NCI-H510A (cell line): ENCODE results near the gene BPIFB6.

Source experiments
- DNase-seq: peaks from one replicate; lab custom pipeline; 2025; lab: John Stamatoyannopoulos, UW

BPIFB6 gene

GRCh38 chr20:33002087-33002808 is 29.2 kb upstream of the BPIFB6 start:
- DNase-seq: no peak

GRCh38 chr20:33004141-33004751 is 27.2 kb upstream of the BPIFB6 start, which contains the start of gene SUN5:
TSS of gene SUN5 (minus strand) at chr20:33004433. CDS start at chr20:33004340, 93 bp downstream.
- no peak for DNase-seq

DNA sequence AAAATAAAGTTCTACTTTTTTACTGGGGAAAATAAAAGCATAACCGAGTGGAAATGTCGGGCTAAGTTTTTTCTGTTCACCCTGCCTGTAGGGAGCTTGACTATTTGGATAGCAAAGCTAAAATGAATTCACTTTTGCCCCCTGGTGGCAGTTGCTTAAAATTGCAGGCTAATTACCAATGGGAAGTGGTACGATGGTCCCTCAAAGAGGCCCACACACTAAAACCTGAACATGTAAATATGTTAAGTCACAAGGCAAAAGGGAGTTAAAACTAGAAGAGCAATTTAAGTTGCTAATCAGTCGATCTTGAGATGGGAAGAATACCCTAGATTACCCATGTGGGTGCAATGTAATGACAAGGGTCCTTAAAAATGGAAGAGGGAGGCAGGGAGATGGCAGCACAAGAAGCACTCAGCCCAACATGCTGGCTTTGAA is 26.3 kb upstream of the BPIFB6 start:
- DNase-seq: no peak

- DNase-seq: no peak
Observed at GRCh38 chr20:33005908-33006775, 25.3 kb upstream of the BPIFB6 start.

DNA sequence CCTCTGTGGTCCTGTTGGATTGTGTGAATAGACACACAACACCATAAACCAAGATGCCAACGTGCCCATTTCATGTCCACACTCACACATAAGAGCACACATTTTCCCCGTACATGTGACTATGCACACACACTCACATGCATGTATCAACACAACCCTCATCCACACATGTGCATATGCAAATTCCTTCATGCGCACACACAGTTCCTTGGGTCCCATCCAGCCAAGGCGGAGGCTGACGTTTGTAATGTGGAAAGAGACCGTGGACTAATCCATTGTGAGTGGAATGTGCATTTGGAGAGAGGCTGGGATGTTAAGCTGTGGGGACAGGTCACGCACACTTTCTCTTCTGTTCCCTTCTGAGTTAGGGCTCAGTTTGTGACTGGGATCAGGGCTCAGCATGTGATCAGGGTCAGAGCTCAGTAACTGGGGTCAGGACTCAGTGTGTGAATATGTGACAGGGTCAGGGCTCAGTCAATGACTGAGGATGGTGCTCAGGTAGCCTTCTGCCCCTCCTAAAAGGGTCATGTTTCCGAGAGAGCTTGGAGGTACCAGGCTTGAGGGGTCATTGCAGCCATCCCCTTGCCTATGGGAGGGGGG is 24.6 kb upstream of the BPIFB6 start:
- DNase-seq: no peak

- no peak for DNase-seq
Observed at GRCh38 chr20:33007376-33008335, 23.8 kb upstream of the BPIFB6 start, which contains the start of gene BPIFB2. TSS of gene BPIFB2 (plus strand) at chr20:33007704. CDS start at chr20:33008575, 871 bp downstream.

- DNase-seq: no peak
Observed at GRCh38 chr20:33008336-33009213, 22.9 kb upstream of the BPIFB6 start.

GRCh38 chr20:33009214-33010132 is 22.0 kb upstream of the BPIFB6 start:
- DNase-seq: no peak

DNA sequence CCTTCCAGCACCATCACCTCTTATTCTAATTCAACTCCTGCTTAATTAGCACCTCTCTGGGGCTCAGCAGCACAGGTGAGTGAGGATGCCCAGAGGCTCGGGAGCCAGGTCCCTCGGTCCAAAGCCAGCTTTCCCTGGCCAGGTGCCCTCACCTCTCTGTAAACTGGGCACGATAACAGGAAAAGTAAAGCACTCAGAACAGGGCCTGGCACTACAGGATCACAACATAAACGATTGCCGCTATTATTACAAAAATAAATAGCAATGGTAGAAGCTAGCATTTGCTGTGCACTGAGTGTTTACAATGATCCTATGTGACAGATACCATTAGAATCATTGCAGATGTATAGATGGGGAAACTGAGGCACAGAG is 21.3 kb upstream of the BPIFB6 start:
- DNase-seq: no peak

DNA sequence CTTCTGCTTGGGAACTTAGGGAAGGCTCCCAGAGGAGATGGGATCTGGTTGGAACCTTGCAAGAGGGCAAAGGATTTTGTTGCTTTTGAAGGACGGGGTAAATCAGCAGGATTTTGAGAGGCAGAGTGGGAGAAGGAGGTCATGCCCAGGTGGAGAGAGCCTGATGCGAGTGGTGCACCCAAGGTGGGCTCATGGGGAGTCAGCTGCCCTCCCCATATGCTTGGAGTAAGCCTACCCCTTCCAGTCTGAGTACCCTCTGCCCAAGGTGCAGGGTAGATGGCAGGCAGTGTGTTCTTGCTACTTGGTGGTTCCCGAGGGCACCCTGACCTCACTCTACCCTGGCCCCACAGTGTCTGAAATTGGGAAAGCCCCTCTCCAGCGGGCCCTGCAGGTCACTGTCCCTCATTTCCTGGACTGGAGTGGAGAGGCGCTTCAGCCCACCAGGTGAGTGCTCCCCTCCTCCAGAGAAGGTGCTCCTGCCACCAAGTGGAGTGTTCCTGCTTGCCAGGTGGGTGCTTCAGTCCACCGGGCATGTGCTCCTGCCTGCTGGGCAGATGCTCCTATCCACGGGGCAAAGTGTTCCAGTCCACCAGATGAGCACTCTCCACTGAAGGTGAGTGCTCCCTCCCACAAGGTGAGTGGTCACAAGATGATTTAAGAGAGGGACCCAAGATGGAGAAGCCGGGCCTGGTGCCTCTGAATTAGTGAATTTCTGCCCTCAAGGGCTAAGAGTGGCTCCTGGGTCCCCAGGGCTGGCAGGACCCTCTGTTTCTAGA is 20.6 kb upstream of the BPIFB6 start:
- DNase-seq: no peak

GRCh38 chr20:33012327-33013189 is 18.9 kb upstream of the BPIFB6 start:
- DNase-seq: no peak

DNA sequence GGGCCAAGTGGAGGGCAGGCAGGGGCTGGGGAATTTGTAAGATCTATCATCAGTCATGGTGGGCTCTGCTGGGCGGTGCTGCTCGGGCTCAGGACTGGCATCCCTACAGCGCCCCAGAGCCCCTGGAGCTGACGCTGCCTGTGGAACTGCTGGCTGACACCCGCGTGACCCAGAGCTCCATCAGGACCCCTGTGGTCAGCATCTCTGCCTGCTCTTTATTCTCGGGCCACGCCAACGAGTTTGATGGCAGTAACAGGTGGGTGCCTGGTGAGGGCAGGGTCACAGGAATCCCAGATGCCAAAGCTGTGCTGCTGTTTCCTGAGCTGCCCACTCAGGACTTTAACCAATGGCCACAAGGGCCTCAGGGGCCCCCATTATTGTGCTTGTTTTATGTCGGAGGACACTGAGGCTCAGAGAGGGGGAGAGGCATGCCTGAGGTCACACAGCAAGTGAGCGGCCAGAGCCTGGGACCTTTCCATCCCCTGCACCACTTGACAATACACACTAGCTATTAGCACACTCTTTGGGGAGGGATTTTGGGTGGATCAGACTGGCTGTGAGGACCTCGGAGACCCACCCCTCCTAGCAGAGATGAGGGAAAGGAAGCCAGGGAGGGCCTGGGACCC is 17.6 kb upstream of the BPIFB6 start:
- DNase-seq: no peak

- no peak for DNase-seq
Observed at GRCh38 chr20:33014336-33015113, 16.9 kb upstream of the BPIFB6 start.

DNA sequence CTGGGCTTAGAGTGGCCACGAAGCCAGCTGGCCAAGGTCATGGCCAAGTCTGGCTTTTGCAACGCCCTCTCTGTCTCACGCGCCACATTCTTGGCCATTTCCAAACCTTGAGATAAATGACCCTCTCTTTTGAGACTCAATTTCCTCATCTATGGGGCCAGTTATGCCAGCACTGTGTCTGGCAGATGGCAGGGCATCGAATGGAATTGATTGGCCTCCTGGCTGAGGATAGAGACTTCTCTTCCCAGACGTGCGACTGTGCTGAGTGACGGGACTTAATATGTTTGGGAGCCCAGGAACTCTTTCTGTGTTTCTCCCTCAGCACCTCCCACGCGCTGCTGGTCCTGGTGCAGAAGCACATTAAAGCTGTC is 16.3 kb upstream of the BPIFB6 start:
- no peak for DNase-seq

- DNase-seq: no peak
Observed at GRCh38 chr20:33015700-33016580, 15.5 kb upstream of the BPIFB6 start.
